K562 (cell line): ENCODE results near the gene PPFIA1. TPM values are rescaled to one million over a fixed set of nuclear protein-coding genes. Genes with fewer than 3 reads are reported as not detected.

Experiments used
- CBX3 ChIP-seq, 2 experiments: IDR thresholded peaks; 1 replicate in 1 of 2; 2 replicates in 1 of 2; pipeline ENCODE4 v1.6.1; 2012; ENCODE audit warnings: inconsistent platforms in 2 of 2, low read length in 2 of 2, borderline replicate concordance in 1 of 2, control low read depth in 1 of 2
- E2F6 ChIP-seq, 2 experiments: IDR thresholded peaks; 2 replicates each; pipeline ENCODE4 v1.6.1; 2011; ENCODE audit warnings: borderline replicate concordance in 1 of 2, control low read depth in 1 of 2, low read depth in 1 of 2, low read length in 1 of 2, mild to moderate bottlenecking in 1 of 2, mixed read lengths in 1 of 2, moderate library complexity in 1 of 2; ENCODE audit not compliant: insufficient read depth in 1 of 2, insufficient read length in 1 of 2, poor library complexity in 1 of 2, severe bottlenecking in 1 of 2; ENCODE audit errors: extremely low read depth in 1 of 2
- ELF2 ChIP-seq: fragments of 250-450 bp; sonication (Bioruptor Pico); IDR thresholded peaks from 2 replicates; pipeline ENCODE4 v1.5.0; 2021; ENCODE audit warnings: mild to moderate bottlenecking
- ETV6 ChIP-seq, 3 experiments: fragments of 150-350 bp in 1 of 3; sonication (generic) in 1 of 3; formaldehyde crosslinking in 1 of 3; IDR thresholded peaks; 2 replicates each; pipeline versions ENCODE4 v1.6.1 to v1.8.0; 2014 to 2022; ENCODE audit warnings: borderline replicate concordance in 2 of 3, low read depth in 2 of 3, antibody characterized with exemption in 1 of 3, low read length in 1 of 3, mild to moderate bottlenecking in 1 of 3, missing genetic modification reagents in 1 of 3
- GTF3C2 ChIP-seq: IDR thresholded peaks from 3 replicates; pipeline ENCODE4 v1.6.1; 2011; ENCODE audit warnings: borderline replicate concordance, mild to moderate bottlenecking, moderate library complexity; ENCODE audit not compliant: insufficient read length; ENCODE audit errors: extremely low read depth
- LEF1 ChIP-seq: fragments of 450-650 bp; IDR thresholded peaks from 2 replicates; pipeline ENCODE4 v1.6.1; 2016; ENCODE audit warnings: mild to moderate bottlenecking
- POLR2A ChIP-seq: fragments of 450-650 bp; conservative IDR thresholded peaks from 2 replicates; pipeline ENCODE4 v1.6.1; 2016
- TAF1 ChIP-seq: IDR thresholded peaks from 2 replicates; pipeline ENCODE4 v1.6.1; 2011; ENCODE audit warnings: mild to moderate bottlenecking, low read length, moderate library complexity; ENCODE audit not compliant: insufficient read depth, control insufficient read depth, severe bottlenecking; ENCODE audit errors: extremely low read depth
- TEAD2 ChIP-seq: fragments of 450-650 bp; IDR thresholded peaks from 2 replicates; pipeline ENCODE4 v1.6.1; 2016; ENCODE audit warnings: missing genetic modification characterization, control low read depth, missing compliant biosample characterization
- TFAP4 ChIP-seq: sonication (generic); formaldehyde crosslinking; IDR thresholded peaks from 2 replicates; pipeline ENCODE4 v1.8.0; 2022; ENCODE audit warnings: missing genetic modification reagents, mild to moderate bottlenecking, moderate library complexity, borderline replicate concordance
- ZBTB11 ChIP-seq, 3 experiments: fragments of 200-800 bp in 1 of 3; fragments of 250-450 bp in 1 of 3; fragments of 450-650 bp in 1 of 3; sonication (Bioruptor Pico) in 1 of 3; sonication (Bioruptor generic) in 1 of 3; formaldehyde crosslinking in 1 of 3; IDR thresholded peaks; 2 replicates each; pipeline versions ENCODE4 v1.6.1 to v1.8.0; 2016 to 2022; ENCODE audit warnings: mild to moderate bottlenecking in 2 of 3, missing genetic modification characterization in 2 of 3, missing compliant biosample characterization in 1 of 3, moderate library complexity in 1 of 3
- polyA plus RNA-seq, 8 experiments: library from polyadenylated mRNA; depleted of rRNA in 4 of 8; stranded (reverse) in 5 of 8; unstranded in 3 of 8; fragments of >200 nt; fragmentation: Nextera tagmentation in 2 of 8; fragmentation: Illumina TruSeq in 1 of 8; extraction: Ambion mirVana in 2 of 8; extraction: Trizol in 1 of 8; gene quantifications; 2 replicates each; pipeline versions ENCODE4 v1.2.1 to v1.2.3, GENCODE V29; 2011 to 2014; ENCODE audit warnings: inconsistent platforms in 1 of 8, missing spikeins in 1 of 8
- total RNA-seq, 7 experiments: library from RNA; depleted of rRNA in 6 of 7; stranded (reverse); fragments of >200 nt in 6 of 7; fragmentation: Illumina TruSeq in 2 of 7; extraction: Trizol in 2 of 7; gene quantifications; 2 replicates each; pipeline versions ENCODE4 v1.2.1 to v1.2.3, GENCODE V29; 2011 to 2021; ENCODE audit warnings: low replicate concordance in 1 of 7

Gene PPFIA1
- total and polyA plus RNA-seq, 9 of the 15 experiments (the other 6 are each of a cell fraction or from before 2014, with no cell fraction given), result 9.9 to 41.5 (median 28.5) TPM

- TF ChIP-seq ZBTB11 (CRISPR knock-in tag; IDR thresholded peaks at IDR 0.05) (peak in 2 of 3 experiments; percentile 19 to 76; a peak in 2 of 6 replicates), LEF1 (no peak), TEAD2 (tag) (no peak), TFAP4 (no peak), CBX3 (IDR thresholded peaks at IDR 0.05; ENCODE audit: borderline replicate concordance in 1 of 2, low read length in 2 of 2) (peak in 1 of 2 experiments; percentile 33; a peak in 1 of 3 replicates), TAF1 (peak; percentile 51), ELF2 (CRISPR knock-in tag) (no peak), POLR2A (peak; percentile 27; the same call in 1 of the 2 replicates), GTF3C2 (peak; percentile 80), ETV6 (IDR thresholded peaks at IDR 0.05; ENCODE audit: borderline replicate concordance in 1 of 2, low read depth in 2 of 2, low read length in 1 of 2) (peak in 1 of 2 experiments; percentile 47; a peak in 1 of 4 replicates), ETV6 (CRISPR knock-in tag; IDR thresholded peaks at IDR 0.05; ENCODE audit: borderline replicate concordance) (no peak), E2F6 (IDR thresholded peaks at IDR 0.05; ENCODE audit: borderline replicate concordance in 1 of 2, extremely low read depth in 1 of 2, insufficient read depth in 1 of 2, insufficient read length in 1 of 2, low read depth in 1 of 2, low read length in 1 of 2, poor library complexity in 1 of 2, severe bottlenecking in 1 of 2) (no peak)
- TF ChIP-seq, all 486 proteins: peak for 35
Observed at GRCh38 chr11:70397336-70397982, 127.0 kb downstream of the PPFIA1 start (continued).
